ENCODE data around the gene TRAPPC12.

The TRAPPC12 gene

DNA sequence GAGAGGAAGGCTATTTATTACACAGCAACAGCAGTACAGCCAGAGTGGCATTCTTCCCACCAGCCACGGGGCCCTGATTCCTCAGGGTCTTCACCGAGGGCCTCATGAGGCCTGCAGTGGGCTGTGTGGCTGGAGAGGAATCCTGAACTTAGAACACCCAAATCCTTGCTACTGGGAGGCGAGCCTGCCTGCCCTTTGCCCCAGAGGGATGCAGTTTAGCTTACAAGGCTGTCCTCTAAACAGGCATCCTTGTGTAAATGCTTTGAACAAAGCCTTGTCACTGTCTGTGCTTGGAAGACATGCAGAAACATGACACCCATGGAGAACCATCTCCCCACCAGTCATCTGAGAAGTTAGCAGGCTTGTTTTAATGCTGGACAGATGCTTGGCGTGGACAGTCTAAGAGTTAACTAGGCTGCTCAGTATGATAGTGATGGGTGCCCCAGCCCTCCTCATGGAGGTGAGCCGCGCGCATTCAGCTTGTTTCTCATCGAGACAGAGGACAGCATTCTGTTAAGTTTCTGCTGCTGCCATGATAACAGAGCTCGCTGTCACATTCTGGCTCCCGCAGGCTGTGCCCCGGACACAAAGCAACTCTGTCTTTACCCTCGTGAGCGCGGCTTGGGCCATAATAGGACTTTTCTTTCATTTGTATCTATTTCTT, 97.0 kb downstream of the TRAPPC12 start:
- Histone ChIP-seq H4K5ac (ENCODE audit: low read length) (no peak overlapping the region), H2AK5ac (ENCODE audit: low read length) (no peak overlapping the region), H2BK120ac (ENCODE audit: low read depth, low read length) (no peak overlapping the region), H2BK5ac (ENCODE audit: low read length) (no peak overlapping the region), H3K18ac (ENCODE audit: low read length) (no peak overlapping the region), H3K9ac (ENCODE audit: low read length) (no peak overlapping the region), H4K8ac (ENCODE audit: low read depth, low read length) (no peak overlapping the region), H3K27me3 (ENCODE audit: insufficient read depth, low read length, poor library complexity) (no peaks in the 10 kb centered on the region), H3K27ac (ENCODE audit: low read depth, low read length) (no peak overlapping the region), H3K4ac (ENCODE audit: low read depth, low read length) (no peak overlapping the region), H3K23ac (ENCODE audit: low read length) (no peak overlapping the region), H3K4me3 (ENCODE audit: low read length) (no peak overlapping the region), H3K4me1 (ENCODE audit: control insufficient read depth, low read depth, low read length) (no peaks in the 10 kb centered on the region), H3K79me1 (ENCODE audit: low read length) (no peaks in the 10 kb centered on the region), H3K79me2 (ENCODE audit: control insufficient read depth, insufficient read depth, low read length) (no peaks in the 10 kb centered on the region), H3K4me2 (ENCODE audit: low read length) (no peak overlapping the region), H3K56ac (ENCODE audit: low read length) (no peak overlapping the region), H2BK15ac (replicated peaks; ENCODE audit: low read depth) (no peak overlapping the region), H3K36me3 (ENCODE audit: control insufficient read depth, insufficient read depth, low read length) (peaks cover 1% of the 10 kb centered on the region)
- no peak for DNase-seq
- no CpG with 5 or more reads among the region's 14 CpGs for WGBS (ENCODE audit: extremely low coverage, insufficient coverage, low lambda C conversion rate)

- H2AK5ac ChIP-seq (ENCODE audit: low read length): no peak overlapping the region
- H2BK120ac ChIP-seq (ENCODE audit: low read depth, low read length): no peak overlapping the region
- no peak overlapping the region for H3K4ac ChIP-seq (ENCODE audit: low read depth, low read length)
- H3K9ac ChIP-seq (ENCODE audit: low read length): no peak overlapping the region
- WGBS (ENCODE audit: extremely low coverage, insufficient coverage, low lambda C conversion rate): no CpG with 5 or more reads among the region's 5 CpGs
- no peak overlapping the region for H3K18ac ChIP-seq (ENCODE audit: low read length)
- no peak for DNase-seq
- H3K23ac ChIP-seq (ENCODE audit: low read length): no peak overlapping the region
- no peak overlapping the region for H4K5ac ChIP-seq (ENCODE audit: low read length)
- no peak overlapping the region for H2BK15ac ChIP-seq (replicated peaks; ENCODE audit: low read depth)
- H3K4me3 ChIP-seq (ENCODE audit: low read length): no peak overlapping the region
- H2BK5ac ChIP-seq (ENCODE audit: low read length): no peak overlapping the region
- no peaks in the 10 kb centered on the region for H3K4me1 ChIP-seq (ENCODE audit: control insufficient read depth, low read depth, low read length)
- no peaks in the 10 kb centered on the region for H3K79me2 ChIP-seq (ENCODE audit: control insufficient read depth, insufficient read depth, low read length)
- no peaks in the 10 kb centered on the region for H3K79me1 ChIP-seq (ENCODE audit: low read length)
- H3K36me3 ChIP-seq (ENCODE audit: control insufficient read depth, insufficient read depth, low read length): peaks cover 1% of the 10 kb centered on the region
- H3K56ac ChIP-seq (ENCODE audit: low read length): no peak overlapping the region
- H4K8ac ChIP-seq (ENCODE audit: low read depth, low read length): no peak overlapping the region
- no peaks in the 10 kb centered on the region for H3K27me3 ChIP-seq (ENCODE audit: insufficient read depth, low read length, poor library complexity)
- no peak overlapping the region for H3K27ac ChIP-seq (ENCODE audit: low read depth, low read length)
- no peak overlapping the region for H3K4me2 ChIP-seq (ENCODE audit: low read length)
Measured at GRCh38 chr2:3476985-3477327, 97.5 kb downstream of the TRAPPC12 start.

- H3K4me1 ChIP-seq (ENCODE audit: control insufficient read depth, low read depth, low read length): no peaks in the 10 kb centered on the region
- H3K4me3 ChIP-seq (ENCODE audit: low read length): no peak overlapping the region
- no peak overlapping the region for H3K9ac ChIP-seq (ENCODE audit: low read length)
- H3K27me3 ChIP-seq (ENCODE audit: insufficient read depth, low read length, poor library complexity): no peaks in the 10 kb centered on the region
- no CpG with 5 or more reads among the region's 19 CpGs for WGBS (ENCODE audit: extremely low coverage, insufficient coverage, low lambda C conversion rate)
- no peak overlapping the region for H3K27ac ChIP-seq (ENCODE audit: low read depth, low read length)
- peaks cover 1% of the 10 kb centered on the region for H3K36me3 ChIP-seq (ENCODE audit: control insufficient read depth, insufficient read depth, low read length)
- no peak overlapping the region for H2AK5ac ChIP-seq (ENCODE audit: low read length)
- no peaks in the 10 kb centered on the region for H3K79me2 ChIP-seq (ENCODE audit: control insufficient read depth, insufficient read depth, low read length)
- H2BK120ac ChIP-seq (ENCODE audit: low read depth, low read length): no peak overlapping the region
- H3K79me1 ChIP-seq (ENCODE audit: low read length): no peaks in the 10 kb centered on the region
- H3K18ac ChIP-seq (ENCODE audit: low read length): no peak overlapping the region
- H4K5ac ChIP-seq (ENCODE audit: low read length): no peak overlapping the region
- H3K56ac ChIP-seq (ENCODE audit: low read length): no peak overlapping the region
- H3K23ac ChIP-seq (ENCODE audit: low read length): no peak overlapping the region
- no peak overlapping the region for H4K8ac ChIP-seq (ENCODE audit: low read depth, low read length)
- no peak overlapping the region for H3K4ac ChIP-seq (ENCODE audit: low read depth, low read length)
- no peak overlapping the region for H2BK5ac ChIP-seq (ENCODE audit: low read length)
- no peak overlapping the region for H3K4me2 ChIP-seq (ENCODE audit: low read length)
- DNase-seq: no peak
- no peak overlapping the region for H2BK15ac ChIP-seq (replicated peaks; ENCODE audit: low read depth)
Measured at GRCh38 chr2:3478846-3479385, 99.4 kb downstream of the TRAPPC12 start.

DNA sequence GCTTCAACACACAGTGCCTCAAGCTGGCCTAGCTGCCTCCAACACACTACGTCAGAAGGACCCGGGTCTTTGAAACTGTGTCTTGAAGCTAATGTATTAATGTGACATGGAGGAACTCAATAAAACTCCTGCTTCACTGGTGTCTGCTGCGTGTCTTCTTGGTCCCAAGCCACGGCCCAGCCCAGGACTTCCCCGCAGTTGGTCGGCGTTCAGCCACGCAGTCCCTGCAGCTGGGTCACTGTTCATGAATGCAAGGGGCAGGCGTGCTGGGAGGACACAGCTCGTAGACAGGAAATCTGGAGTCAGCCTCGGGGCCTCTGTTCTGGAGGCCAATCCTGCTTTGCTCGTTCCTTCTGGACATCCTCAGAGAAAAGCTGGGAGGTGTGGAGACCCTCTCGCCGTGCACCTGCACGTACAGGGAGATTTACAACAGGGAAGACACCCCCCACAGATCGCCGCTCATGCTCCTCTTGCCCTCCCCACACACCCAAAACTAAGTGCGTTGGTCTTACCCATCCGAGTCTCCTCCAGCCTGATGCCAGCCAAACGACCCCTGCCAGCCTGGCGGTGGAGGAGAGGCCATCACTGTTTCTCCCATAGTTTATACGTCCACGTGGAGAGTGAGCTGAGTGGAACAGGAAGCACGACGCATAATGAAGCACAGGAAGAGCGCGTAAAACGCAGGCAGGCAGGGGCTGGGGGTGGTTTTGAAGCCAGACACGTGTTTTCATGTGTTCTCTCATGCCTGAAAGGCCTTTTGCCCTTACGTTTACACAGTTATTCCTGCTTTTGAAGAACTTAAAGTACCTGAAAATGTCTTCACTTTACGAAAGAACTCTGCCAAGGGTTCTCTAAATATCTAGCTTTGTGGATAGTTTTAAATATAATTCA, 100.2 kb downstream of the TRAPPC12 start:
- Histone ChIP-seq H3K4me2 (ENCODE audit: low read length) (no peak overlapping the region), H2BK120ac (ENCODE audit: low read depth, low read length) (no peak overlapping the region), H2BK15ac (replicated peaks; ENCODE audit: low read depth) (no peak overlapping the region), H3K4ac (ENCODE audit: low read depth, low read length) (no peak overlapping the region), H3K79me2 (ENCODE audit: control insufficient read depth, insufficient read depth, low read length) (no peaks in the 10 kb centered on the region), H3K79me1 (ENCODE audit: low read length) (no peaks in the 10 kb centered on the region), H3K4me3 (ENCODE audit: low read length) (no peak overlapping the region), H3K4me1 (ENCODE audit: control insufficient read depth, low read depth, low read length) (no peaks in the 10 kb centered on the region), H3K9ac (ENCODE audit: low read length) (no peak overlapping the region), H3K36me3 (ENCODE audit: control insufficient read depth, insufficient read depth, low read length) (peaks cover 1% of the 10 kb centered on the region), H3K56ac (ENCODE audit: low read length) (no peak overlapping the region), H2BK5ac (ENCODE audit: low read length) (no peak overlapping the region), H4K5ac (ENCODE audit: low read length) (no peak overlapping the region), H4K8ac (ENCODE audit: low read depth, low read length) (no peak overlapping the region), H3K27ac (ENCODE audit: low read depth, low read length) (no peak overlapping the region), H3K18ac (ENCODE audit: low read length) (no peak overlapping the region), H3K27me3 (ENCODE audit: insufficient read depth, low read length, poor library complexity) (no peaks in the 10 kb centered on the region), H2AK5ac (ENCODE audit: low read length) (no peak overlapping the region), H3K23ac (ENCODE audit: low read length) (no peak overlapping the region)
- DNase-seq: no peak
- no CpG with 5 or more reads among the region's 31 CpGs for WGBS (ENCODE audit: extremely low coverage, insufficient coverage, low lambda C conversion rate)

- H4K5ac ChIP-seq (ENCODE audit: low read length): no peak overlapping the region
- no CpG with 5 or more reads among the region's 7 CpGs for WGBS (ENCODE audit: extremely low coverage, insufficient coverage, low lambda C conversion rate)
- no peak for DNase-seq
Measured at GRCh38 chr2:3480352-3481010, 101.0 kb downstream of the TRAPPC12 start.

More at GRCh38 chr2:3480352-3481010, 101.0 kb downstream of the TRAPPC12 start:
- Histone ChIP-seq H3K79me2 (ENCODE audit: control insufficient read depth, insufficient read depth, low read length) (no peaks in the 10 kb centered on the region), H3K4me3 (ENCODE audit: low read length) (no peak overlapping the region), H3K4me2 (ENCODE audit: low read length) (no peak overlapping the region), H3K56ac (ENCODE audit: low read length) (no peak overlapping the region), H3K27me3 (ENCODE audit: insufficient read depth, low read length, poor library complexity) (no peaks in the 10 kb centered on the region), H3K9ac (ENCODE audit: low read length) (no peak overlapping the region), H3K18ac (ENCODE audit: low read length) (no peak overlapping the region), H3K27ac (ENCODE audit: low read depth, low read length) (no peak overlapping the region), H2BK15ac (replicated peaks; ENCODE audit: low read depth) (no peak overlapping the region), H3K23ac (ENCODE audit: low read length) (no peak overlapping the region), H3K36me3 (ENCODE audit: control insufficient read depth, insufficient read depth, low read length) (peaks cover 1% of the 10 kb centered on the region), H2BK120ac (ENCODE audit: low read depth, low read length) (no peak overlapping the region), H3K79me1 (ENCODE audit: low read length) (no peaks in the 10 kb centered on the region), H2AK5ac (ENCODE audit: low read length) (no peak overlapping the region), H2BK5ac (ENCODE audit: low read length) (no peak overlapping the region), H3K4me1 (ENCODE audit: control insufficient read depth, low read depth, low read length) (no peaks in the 10 kb centered on the region), H4K8ac (ENCODE audit: low read depth, low read length) (no peak overlapping the region), H3K4ac (ENCODE audit: low read depth, low read length) (no peak overlapping the region)

All from mesendoderm (in vitro differentiated cells).